Measurements from ENCODE around the gene ASCC2. TPM values are rescaled to one million over a fixed set of nuclear protein-coding genes. Genes with fewer than 3 reads are reported as not detected.

Gene ASCC2
- total RNA-seq, 1 experiment from 2014 or later: 43.3 TPM

GRCh38 chr22:29780748-29781676 is 57.1 kb downstream of the ASCC2 start:
- Histone ChIP-seq H3K4me1 (replicated peaks; ENCODE audit: insufficient read depth) (peaks cover 60% of the 10 kb centered on the region), H3K27ac (peak overlapping the region; percentile 66), H3K4me2 (peak overlapping the region; percentile 74), H3F3A (ENCODE audit: insufficient read depth, low read depth) (peaks cover 33% of the 10 kb centered on the region), H2AFZ (no peak overlapping the region), H3K27me3 (ENCODE audit: insufficient read depth, low read depth) (no peaks in the 10 kb centered on the region), H3K9me3 (ENCODE audit: insufficient read depth, low read depth) (no peaks in the 10 kb centered on the region), H3K9me2 (ENCODE audit: insufficient read depth) (no peaks in the 10 kb centered on the region), H4K20me1 (ENCODE audit: insufficient read depth) (no peaks in the 10 kb centered on the region), H3K36me3 (ENCODE audit: low read depth) (no peaks in the 10 kb centered on the region), H3K79me2 (ENCODE audit: low read depth) (no peaks in the 10 kb centered on the region), H3K4me3 (peak overlapping the region; percentile 6; the same call in 1 of the 2 replicates)
- DNase-seq: peak; percentile 48 to 80
- TF ChIP-seq EZH2 (IDR thresholded peaks at IDR 0.05; ENCODE audit: low read depth) (no peak), CTCF (conservative IDR thresholded peaks at IDR 0.05) (no peak)
- POLR2A ChIA-PET (ENCODE audit: unreplicated experiment): interaction anchor here (0.5 to 0.7 kb wide), 3 partner anchors 40 to 102 kb away, joined by 3 to 9 read pairs (median 7); partner anchors contain the start of gene MTMR3
- intact Hi-C loops (cut with micrococcal nuclease; ENCODE audit: unreplicated experiment): loop anchor here (5.0 kb wide), 1 partner anchor 41 kb away; no protein-coding TSS in a partner anchor
- CTCF ChIA-PET: interaction anchor here (1.0 kb wide), 1 partner anchor 14 kb away, joined by 3 read pairs; the partner anchor contains the start of genes UQCR10 and ZMAT5
- no TSS peak for BruUV-seq (replicated peaks)

GRCh38 chr22:29780220-29780619 is 57.9 kb downstream of the ASCC2 start:
- H3K27me3 ChIP-seq (ENCODE audit: insufficient read depth, low read depth): no peaks in the 10 kb centered on the region
- no peak for TF ChIP-seq CTCF (conservative IDR thresholded peaks at IDR 0.05)
- TF ChIP-seq EZH2 (IDR thresholded peaks at IDR 0.05; ENCODE audit: low read depth): no peak
- H3K9me3 ChIP-seq (ENCODE audit: insufficient read depth, low read depth): no peaks in the 10 kb centered on the region
- H3K79me2 ChIP-seq (ENCODE audit: low read depth): no peaks in the 10 kb centered on the region
- peaks cover 36% of the 10 kb centered on the region for H3F3A ChIP-seq (ENCODE audit: insufficient read depth, low read depth)
- no TSS peak for BruUV-seq (replicated peaks)
- H3K4me2 ChIP-seq: peak overlapping the region; percentile 74
- peaks cover 68% of the 10 kb centered on the region for H3K4me1 ChIP-seq (replicated peaks; ENCODE audit: insufficient read depth)
- no peaks in the 10 kb centered on the region for H3K9me2 ChIP-seq (ENCODE audit: insufficient read depth)
- CTCF ChIA-PET: interaction anchor here (0.7 kb wide), 1 partner anchor 79 kb away, joined by 7 read pairs; no protein-coding TSS in a partner anchor
- H3K27ac ChIP-seq: peak overlapping the region; percentile 66
- POLR2A ChIA-PET (ENCODE audit: unreplicated experiment): interaction anchor here (0.5 kb wide), 1 partner anchor 41 kb away, joined by 7 read pairs; no protein-coding TSS in a partner anchor
- no peaks in the 10 kb centered on the region for H3K36me3 ChIP-seq (ENCODE audit: low read depth)
- intact Hi-C loops (cut with micrococcal nuclease; ENCODE audit: unreplicated experiment): loop anchor here (5.0 kb wide), 1 partner anchor 42 kb away; no protein-coding TSS in a partner anchor
- no peak overlapping the region for H3K4me3 ChIP-seq
- H4K20me1 ChIP-seq (ENCODE audit: insufficient read depth): no peaks in the 10 kb centered on the region
- no peak overlapping the region for H2AFZ ChIP-seq
- DNase-seq: no peak

GRCh38 chr22:29773233-29773632 is 64.8 kb downstream of the ASCC2 start:
- intact Hi-C loops (cut with micrococcal nuclease; ENCODE audit: unreplicated experiment): no loop called here
- Histone ChIP-seq H4K20me1 (ENCODE audit: insufficient read depth) (no peaks in the 10 kb centered on the region), H3K36me3 (ENCODE audit: low read depth) (peaks cover 20% of the 10 kb centered on the region; the same call in 1 of the 2 replicates), H3K9me3 (ENCODE audit: insufficient read depth, low read depth) (no peaks in the 10 kb centered on the region), H3K27ac (peak overlapping the region; percentile 75), H3K4me1 (replicated peaks; ENCODE audit: insufficient read depth) (peaks cover 54% of the 10 kb centered on the region), H3K4me3 (no peak overlapping the region), H3F3A (ENCODE audit: insufficient read depth, low read depth) (peaks cover 48% of the 10 kb centered on the region), H2AFZ (no peak overlapping the region), H3K4me2 (peak overlapping the region; percentile 50), H3K27me3 (ENCODE audit: insufficient read depth, low read depth) (no peaks in the 10 kb centered on the region), H3K79me2 (ENCODE audit: low read depth) (peaks cover 19% of the 10 kb centered on the region), H3K9me2 (ENCODE audit: insufficient read depth) (no peaks in the 10 kb centered on the region)
- no peak for TF ChIP-seq EZH2 (IDR thresholded peaks at IDR 0.05; ENCODE audit: low read depth)
- no peak for TF ChIP-seq CTCF (conservative IDR thresholded peaks at IDR 0.05)
- peak; percentile 58 to 87 for DNase-seq
- ChIA-PET POLR2A (ENCODE audit: unreplicated experiment) (interaction anchor here (0.5 to 0.7 kb wide), 6 partner anchors 10 to 206 kb away, joined by 3 to 21 read pairs (median 7); no protein-coding TSS in a partner anchor), CTCF (interaction anchor here (0.6 to 0.9 kb wide), 4 partner anchors 20 to 150 kb away, joined by 3 to 17 read pairs (median 4); no protein-coding TSS in a partner anchor)
- no TSS peak for BruUV-seq (replicated peaks)

Data from PC-9 (cell line).